GM19455 (cell line): Measurements from ENCODE around the gene CES2.
"Not testable (repeated sequence)": the region's sequence is repeated elsewhere in the genome, so short reads cannot be mapped to it uniquely, and the experiment has no call there.

ENCODE experiments used
- ATAC-seq: cut with Tn5 transposase; IDR thresholded peaks from one replicate; pipeline ENCODE4 v1.9.1; 2021; ENCODE audit not compliant: unreplicated experiment

Gene CES2

DNA sequence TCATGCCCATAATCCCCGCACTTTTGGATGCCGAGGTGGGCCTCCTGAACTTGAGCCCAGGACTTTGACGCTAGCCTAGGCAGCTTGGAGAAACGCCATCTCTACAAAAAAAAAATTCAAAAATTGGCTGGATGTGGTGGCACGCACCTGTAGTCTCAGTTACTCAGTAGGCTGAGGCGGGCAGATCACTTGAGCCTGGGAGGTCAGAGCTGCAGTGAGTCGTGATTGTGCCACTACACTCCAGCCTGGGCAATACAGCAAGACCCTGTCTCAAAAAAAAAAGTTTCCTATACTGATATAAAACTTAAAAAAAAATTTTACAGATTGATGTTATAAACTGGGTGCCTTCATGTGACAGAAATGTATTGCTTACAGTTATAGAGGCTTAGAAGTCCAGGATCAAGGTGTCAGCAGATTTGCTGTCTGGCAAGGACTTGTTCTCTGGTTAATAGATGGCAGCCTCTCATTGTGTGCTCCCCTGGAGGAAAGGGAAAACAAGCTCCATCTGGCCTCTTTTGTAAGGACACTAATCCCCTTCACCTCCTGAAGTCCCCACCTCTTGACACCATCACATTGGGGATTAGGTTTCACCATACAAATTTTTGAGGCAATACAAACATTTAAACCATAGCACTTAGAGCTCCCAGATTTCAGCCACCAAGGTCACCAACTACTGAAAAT, 17.3 kb downstream of the CES2 start:
- no peak for ATAC-seq

DNA sequence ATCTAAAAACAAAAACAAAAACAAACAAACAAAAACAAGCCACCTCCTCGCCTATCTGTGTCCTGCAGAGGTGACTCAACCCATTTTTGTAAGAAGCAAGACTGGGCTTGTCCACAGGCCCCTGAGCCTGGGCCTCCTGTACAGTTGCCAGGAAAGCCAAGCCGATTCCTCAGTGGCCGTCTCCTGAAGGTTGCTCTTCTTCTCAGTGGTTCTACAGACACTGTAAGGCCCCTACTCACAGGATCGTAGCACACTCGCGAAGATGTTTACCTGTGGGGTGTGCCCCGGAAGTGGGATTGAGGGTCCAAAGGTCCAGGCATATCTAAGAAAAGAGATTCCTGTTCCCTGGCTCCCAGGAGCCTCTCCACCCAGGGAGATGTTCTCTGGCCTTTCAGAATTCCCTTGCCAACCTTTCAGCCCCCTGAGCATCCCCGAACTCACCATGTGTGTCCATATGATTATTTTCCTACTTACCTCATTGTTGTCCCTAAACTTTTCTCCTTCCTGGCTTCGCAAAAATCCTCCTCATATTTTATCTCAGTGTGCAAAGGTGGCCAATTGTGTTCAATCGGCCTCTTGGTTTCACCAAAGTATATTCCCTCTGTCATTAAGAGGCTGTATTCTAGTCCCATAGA, 18.3 kb downstream of the CES2 start:
- ATAC-seq, result no peak

DNA sequence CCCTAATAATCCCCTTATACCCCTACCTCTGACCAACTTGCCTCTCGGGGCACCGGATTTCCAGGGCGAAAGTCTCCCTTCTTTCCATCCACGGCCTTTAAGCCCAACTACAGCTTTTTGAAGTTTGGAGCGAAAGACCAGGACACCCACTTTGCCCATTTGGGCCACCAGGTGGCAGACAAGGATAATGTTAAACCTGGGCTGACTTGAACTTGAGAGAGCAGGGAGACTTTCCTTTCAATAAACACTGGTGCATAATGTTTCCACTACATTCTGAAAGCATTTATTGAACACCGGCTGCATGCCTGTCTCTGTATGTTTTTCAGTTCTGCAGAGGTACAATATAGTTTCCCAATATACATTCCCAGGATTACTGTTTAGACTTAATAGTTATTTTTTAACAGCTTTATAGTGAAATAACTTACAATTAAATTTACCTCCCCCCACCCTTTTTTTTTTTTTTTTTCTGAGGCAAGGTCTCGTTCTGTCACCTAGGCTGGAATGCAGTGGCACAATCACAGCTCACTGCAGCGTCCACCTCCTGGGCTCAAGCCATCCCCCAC, 18.9 kb downstream of the CES2 start:
- ATAC-seq, result no peak

DNA sequence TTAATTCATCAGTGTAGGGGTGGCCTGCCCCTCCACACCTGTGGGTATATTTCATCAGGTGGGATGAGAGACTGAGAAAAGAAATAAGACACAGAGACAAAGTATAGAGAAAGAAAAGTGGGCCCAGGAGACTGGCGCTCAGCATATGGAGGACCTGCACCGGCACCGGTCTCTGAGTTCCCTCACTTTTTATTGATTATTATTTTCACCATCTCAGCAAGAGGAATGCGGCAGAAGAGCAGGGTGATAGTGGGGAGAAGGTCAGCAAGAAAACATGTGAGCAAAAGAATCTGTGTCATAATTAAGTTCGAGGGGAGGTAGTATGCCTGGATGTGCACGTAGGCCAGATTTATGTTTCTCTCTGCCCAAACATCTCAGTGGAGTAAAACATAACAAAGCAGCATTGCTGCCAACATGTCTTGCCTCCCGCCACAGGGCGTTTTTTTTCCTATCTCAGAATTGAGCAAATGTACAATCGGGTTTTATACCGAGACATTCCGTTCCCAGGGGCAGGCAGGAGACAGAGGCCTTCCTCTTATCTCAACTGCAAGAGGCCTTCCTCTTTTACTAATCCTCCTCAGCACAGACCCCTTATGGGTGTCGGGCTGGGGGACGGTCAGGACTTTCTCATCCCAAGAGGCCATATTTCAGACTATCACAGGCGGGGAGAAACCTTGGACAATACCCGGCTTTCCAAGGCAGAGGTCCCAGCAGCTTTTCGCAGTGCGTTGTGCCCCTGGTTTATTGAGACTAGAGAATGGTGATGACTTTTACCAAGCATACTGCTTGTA, 20.2 kb downstream of the CES2 start:
- ATAC-seq, result not testable (repeated sequence)

DNA sequence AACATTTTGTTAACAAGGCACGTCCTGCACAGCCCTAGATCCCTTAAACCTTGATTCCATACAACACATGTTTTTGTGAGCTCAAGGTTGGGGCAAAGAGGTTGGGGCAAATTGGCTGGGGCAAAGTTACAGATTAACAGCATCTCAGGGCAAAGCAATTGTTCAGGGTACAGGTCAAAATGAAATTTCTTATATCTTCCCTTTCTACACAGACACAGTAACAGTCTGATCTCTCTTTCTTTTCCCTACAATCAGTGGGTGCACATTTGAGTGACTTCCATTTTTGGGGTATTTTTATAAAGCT, 20.8 kb downstream of the CES2 start:
- ATAC-seq, result not testable (repeated sequence)

DNA sequence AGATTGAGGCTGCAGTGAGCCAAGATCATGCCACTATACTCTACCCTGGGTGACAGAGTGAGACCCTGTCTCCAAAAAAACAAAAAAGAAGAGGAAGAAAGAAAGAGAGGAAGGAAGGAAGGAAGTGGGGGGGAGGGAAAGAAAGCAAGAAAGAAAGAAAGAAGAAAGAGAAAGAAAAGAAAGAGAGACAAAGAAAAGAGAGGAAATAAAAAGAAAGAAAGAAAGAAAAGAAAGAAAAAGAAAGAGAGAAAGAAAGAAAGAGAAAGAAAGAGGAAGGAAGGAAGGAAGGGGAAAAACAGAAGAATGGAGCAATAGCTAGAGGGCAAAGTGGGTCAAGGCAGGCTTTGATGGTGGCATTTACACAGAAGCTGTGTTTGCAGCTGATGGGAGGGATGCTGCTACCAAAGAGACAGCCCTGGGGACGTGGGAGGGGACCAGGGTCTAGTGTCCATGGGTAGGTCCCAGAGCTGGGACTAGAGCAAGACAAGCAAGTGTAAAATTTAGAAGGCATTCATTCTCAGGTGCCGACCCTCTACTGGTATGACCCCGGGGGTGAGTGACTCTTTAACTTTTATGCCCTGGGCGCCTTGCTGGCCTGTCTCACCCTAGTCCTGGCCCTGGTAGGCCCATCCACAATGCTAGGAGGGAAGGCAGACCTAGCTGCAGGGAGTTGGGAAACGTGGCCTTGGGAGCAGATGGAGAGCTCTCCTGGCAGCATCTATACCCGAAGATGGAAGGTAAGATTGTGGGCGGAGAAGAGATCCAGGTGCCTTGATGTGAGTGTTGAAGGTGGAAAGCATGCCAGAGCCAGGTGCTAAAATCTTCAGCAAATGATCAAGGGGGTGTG, 23.8 kb downstream of the CES2 start:
- ATAC-seq, result no peak

DNA sequence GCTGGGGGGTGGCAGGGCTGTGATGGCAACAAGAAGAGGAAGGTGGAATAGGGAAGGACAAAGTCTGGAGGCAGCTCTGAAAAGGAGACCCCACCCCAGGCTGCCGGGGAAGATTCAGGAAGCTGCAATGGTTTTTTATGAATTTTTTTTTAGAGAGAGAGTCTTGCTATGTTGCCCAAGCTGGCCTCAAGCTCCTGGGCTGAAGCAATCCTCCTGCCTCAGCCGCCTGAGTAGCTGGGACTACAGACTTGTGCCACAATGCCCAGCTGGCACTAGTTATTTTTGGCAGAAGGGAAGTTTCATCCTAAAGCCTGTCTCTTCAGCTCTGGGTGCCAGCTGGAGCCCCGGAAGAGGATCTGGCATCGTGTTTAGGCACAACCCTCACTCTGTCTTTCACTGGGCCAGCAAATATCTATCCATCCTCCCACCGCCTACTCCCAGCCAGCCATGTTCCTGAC, 24.4 kb downstream of the CES2 start:
- no peak for ATAC-seq

DNA sequence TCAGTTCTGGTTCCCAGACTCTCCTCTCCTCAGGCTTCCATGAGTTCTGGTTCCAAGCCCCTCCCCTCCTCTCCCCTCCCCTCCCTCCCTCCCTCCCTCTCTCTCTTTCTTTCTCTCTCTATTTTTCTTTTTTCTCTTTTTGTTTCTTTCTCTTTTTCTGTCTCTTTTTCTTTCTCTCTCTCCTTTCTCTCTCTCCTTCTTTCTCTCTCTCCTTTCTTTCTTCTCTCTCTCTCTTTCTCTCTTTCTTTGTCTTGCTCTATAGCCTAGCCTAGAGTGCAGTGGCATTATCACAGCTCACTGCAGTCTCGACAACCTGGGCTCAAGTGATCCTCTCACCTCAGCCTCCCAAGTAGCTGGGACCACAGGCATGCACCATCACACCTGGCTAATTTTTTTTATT, 25.0 kb downstream of the CES2 start:
- ATAC-seq, result no peak

DNA sequence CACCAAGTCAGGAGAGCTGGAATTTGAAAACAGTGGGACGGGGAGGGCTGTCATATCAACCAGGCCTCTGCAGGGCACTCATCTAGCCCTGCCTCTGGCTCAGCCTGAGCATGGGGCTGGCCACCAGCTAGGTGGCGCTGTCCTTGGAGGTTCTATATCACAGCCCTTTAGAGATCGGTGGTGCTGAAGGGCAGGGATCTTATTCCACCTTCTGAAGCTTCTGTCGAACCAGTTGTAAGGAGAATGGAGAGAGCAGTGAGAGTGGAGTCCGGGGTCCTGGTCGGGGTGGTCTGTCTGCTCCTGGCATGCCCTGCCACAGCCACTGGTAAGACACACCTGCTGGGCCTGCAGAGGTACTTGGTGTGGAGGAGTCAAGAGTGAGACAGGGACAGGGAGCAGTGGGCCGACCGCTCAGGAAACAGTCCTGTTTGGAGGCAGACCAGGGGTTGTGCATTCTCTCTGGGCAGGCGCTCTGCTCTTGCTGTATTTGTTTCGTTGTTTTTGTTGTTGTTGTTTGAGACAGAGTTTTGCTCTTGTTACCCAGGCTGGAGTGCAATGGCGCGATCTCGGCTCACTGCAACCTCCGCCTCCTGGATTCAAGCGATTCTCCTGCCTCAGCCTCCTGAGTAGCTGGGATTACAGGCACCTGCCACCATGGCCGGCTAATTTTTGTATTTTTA, 25.9 kb downstream of the CES2 start, which contains the start of gene CES3:
TSS of gene CES3 (plus strand) at position 202 of the 680 bp plus-strand sequence. CDS start at position 244, 42 bp downstream.
- peak; percentile 63 for ATAC-seq

DNA sequence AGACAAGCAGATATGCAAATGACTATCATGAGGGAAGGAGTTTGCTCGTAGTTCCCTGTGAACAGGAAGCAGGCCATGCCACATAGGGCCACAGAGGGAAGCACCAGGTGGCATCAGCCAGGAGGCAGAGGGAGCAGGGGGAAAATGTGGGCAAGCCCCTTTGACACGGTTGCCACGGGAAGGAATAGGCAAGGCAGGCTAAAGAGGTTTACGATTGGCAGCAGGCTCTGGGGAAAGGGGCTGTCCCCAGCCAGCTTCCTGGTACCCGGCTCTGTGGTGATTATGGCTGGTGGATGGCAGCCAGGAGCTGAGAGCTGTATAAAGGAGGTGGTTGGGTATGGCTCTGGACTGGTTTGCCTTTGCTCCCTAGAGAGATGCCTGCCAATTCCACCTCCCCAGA, 26.6 kb downstream of the CES2 start:
- ATAC-seq, result no peak

DNA sequence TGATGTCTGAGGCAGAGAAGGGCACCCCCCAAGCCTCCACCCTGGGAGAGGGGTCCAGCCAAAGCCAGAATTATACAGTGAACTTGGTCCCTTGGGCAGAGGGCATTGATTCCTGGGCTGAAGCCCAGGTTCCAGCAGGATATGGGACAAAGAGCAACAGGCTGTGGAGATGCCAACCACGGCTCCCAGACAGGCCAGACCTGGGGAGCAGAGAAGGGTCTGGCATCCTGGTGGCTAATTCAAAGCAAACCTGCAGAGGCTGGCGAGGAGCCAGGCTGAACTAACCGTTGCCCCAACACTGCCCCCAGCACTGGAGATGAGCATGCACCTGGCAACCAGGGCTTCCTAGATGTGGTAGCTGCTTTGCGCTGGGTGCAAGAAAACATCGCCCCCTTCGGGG, 28.7 kb downstream of the CES2 start:
- no peak for ATAC-seq

DNA sequence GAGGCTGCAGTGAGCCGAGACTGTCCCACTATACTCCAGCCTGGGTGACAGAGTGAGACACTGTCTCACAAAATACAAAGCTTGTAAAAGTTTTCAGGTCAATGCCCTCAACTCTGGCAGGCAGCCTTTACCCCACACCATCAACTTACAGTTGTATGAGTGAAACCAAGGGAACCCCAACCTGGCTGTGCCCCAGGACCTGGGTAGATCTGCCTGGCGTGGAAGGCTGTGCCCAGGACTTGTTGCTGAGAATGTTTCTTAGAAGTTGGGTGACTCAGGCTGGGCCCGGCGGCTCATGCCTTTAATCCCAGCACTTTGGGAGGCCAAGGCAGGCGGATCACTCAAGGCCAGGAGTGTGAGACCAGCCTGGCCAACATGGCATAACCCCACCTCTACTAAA, 33.5 kb downstream of the CES2 start:
- no peak for ATAC-seq

DNA sequence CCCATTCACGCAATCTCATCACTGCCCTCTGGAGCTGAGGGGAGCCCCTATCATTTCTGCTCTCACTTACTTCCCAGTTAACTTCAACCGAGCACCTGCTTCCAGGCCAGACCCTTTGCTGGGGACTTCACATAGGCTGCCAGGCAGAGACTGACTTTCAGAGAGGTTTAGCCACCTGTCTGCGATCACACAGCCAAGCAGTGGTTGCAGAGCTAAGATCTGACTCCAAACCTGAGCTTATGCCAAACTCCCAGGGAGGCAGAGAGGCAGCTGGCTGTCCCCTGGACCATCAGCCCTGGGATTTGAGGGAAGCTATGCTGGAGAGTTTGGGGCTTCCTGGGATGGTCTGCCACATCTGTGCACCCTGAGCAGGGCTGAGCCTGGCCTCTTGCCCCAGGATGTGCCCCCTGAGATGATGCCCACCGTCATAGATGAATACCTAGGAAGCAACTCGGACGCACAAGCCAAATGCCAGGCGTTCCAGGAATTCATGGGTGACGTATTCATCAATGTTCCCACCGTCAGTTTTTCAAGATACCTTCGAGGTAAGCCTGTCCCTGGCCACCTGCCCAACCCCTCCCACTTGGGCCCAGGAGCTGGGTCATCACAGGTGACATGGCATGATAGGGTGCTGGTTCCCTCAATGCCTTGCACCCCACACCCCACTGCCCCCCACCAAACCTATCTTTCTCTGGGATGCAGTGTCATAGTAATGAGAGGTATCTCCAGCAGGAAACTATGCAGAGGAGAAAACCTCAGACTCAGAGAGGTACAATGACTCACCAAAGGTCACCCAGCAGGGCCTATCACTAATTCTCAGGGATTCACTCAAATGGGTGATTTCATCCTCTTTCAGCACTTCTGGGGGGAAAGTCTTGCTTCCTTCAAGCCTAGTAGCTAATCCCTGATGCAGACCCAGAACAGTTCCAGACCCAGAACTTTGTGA, 35.7 kb downstream of the CES2 start:
- ATAC-seq, result no peak

DNA sequence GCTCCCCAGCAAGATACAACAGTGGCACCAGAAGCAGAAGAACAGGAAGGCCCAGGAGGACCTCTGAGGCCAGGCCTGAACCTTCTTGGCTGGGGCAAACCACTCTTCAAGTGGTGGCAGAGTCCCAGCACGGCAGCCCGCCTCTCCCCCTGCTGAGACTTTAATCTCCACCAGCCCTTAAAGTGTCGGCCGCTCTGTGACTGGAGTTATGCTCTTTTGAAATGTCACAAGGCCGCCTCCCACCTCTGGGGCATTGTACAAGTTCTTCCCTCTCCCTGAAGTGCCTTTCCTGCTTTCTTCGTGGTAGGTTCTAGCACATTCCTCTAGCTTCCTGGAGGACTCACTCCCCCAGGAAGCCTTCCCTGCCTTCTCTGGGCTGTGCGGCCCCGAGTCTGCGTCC, 37.7 kb downstream of the CES2 start:
- no peak for ATAC-seq

DNA sequence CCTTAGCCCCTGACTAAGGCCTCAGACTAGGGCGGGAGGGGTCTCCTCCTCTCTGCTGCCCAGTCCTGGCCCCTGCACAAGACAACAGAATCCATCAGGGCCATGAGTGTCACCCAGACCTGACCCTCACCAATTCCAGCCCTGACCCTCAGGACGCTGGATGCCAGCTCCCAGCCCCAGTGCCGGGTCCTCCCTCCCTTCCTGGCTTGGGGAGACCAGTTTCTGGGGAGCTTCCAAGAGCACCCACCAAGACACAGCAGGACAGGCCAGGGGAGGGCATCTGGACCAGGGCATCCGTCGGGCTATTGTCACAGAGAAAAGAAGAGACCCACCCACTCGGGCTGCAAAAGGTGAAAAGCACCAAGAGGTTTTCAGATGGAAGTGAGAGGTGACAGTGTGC, 38.4 kb downstream of the CES2 start:
- no peak for ATAC-seq

DNA sequence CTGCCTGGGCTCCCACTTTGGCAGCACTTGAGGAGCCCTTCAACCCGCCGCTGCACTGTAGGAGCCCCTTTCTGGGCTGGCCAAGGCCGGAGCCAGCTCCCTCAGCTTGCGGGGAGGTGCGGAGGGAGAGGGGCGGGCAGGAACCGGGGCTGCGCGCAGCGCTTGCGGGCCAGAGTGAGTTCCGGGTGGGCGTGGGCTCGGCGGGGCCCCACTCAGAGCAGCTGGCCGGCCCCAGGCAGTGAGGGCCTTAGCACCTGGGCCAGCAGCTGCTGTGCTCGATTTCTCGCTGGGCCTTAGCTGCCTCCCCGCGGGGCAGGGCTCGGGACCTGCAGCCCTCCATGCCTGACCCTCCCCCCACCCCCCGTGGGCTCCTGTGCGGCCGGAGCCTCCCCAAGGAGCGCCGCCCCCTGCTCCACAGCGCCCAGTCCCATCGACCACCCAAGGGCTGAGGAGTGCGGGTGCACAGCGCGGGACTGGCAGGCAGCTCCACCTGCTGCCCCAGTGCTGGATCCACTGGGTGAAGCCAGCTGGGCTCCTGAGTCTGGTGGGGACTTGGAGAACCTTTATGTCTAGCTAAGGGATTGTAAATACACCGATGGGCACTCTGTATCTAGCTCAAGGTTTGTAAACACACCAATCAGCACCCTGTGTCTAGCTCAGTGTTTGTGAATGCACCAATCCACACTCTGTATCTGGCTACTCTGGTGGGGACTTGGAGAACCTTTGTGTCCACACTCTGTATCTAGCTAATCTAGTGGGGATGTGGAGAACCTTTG, 39.0 kb downstream of the CES2 start:
- ATAC-seq, result not testable (repeated sequence)

DNA sequence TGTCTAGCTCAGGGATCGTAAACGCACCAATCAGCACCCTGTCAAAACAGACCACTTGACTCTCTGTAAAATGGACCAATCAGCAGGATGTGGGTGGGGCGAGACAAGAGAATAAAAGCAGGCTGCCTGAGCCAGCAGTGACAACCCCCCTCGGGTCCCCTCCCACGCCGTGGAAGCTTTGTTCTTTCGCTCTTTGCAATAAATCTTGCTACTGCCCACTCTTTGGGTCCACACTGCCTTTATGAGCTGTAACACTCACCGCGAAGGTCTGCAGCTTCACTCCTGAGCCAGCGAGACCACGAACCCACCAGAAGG, 39.6 kb downstream of the CES2 start:
- not testable (repeated sequence) for ATAC-seq

DNA sequence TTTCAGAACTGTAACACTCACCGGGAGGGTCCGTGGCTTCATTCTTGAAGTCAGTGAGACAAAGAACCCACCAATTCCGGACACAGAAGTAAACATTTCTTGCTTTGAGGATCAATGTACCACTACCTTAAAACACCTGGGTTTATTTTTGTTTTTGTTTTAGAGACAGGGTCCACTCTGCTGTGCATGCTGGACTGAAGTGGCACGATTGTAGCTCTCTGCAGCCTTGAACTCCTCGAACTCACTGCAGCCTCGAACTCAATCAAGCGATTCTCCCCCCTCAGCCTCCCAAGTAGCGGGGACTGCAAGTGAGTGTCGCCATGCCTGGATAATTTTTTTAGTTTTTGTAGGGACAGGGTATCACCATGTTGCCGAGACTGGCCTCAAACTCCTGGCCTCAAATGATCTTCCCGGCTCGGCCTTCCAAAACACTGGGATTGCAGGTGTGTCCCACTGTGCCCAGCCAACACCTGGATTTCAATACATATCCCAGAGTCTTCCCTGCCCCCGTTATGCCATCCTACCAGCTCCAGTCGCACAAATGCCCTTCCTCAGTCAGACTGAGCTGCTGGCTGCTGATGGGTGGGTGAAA, 40.1 kb downstream of the CES2 start:
- no peak for ATAC-seq
